NT2/D1 (cell line): ENCODE data around the gene MTG1.

Experiments used
- DNase-seq: peaks from one replicate; pipeline ENCODE4 v3.0.0-alpha.2; 2011; ENCODE audit warnings: low read depth, low spot score
- H3K27me3 ChIP-seq: 2 replicates; pipeline ENCODE4 v1.6.0; 2011; ENCODE audit warnings: mild to moderate bottlenecking; ENCODE audit not compliant: insufficient read length, insufficient read depth
- H3K36me3 ChIP-seq: 2 replicates; pipeline ENCODE4 v1.6.1; 2011; ENCODE audit warnings: mild to moderate bottlenecking, low read length, mixed read lengths; ENCODE audit not compliant: insufficient read depth, insufficient read length
- H3K4me1 ChIP-seq: 2 replicates; pipeline ENCODE4 v1.5.1; 2011; ENCODE audit not compliant: insufficient read depth, insufficient read length
- H3K4me3 ChIP-seq: 2 replicates; pipeline ENCODE4 v1.5.1; 2011; ENCODE audit warnings: low read depth; ENCODE audit not compliant: insufficient read length
- H3K9ac ChIP-seq: 2 replicates; pipeline ENCODE4 v1.6.0; 2011; ENCODE audit warnings: low read depth; ENCODE audit not compliant: insufficient read length
- H3K9me3 ChIP-seq: 2 replicates; pipeline ENCODE4 v1.5.1; 2011; ENCODE audit warnings: mild to moderate bottlenecking, low read length; ENCODE audit not compliant: insufficient read depth
- SUZ12 ChIP-seq: IDR thresholded peaks from 2 replicates; pipeline ENCODE4 v1.6.1; 2011; ENCODE audit not compliant: insufficient read length, insufficient read depth; ENCODE audit errors: extremely low read depth
- YY1 ChIP-seq: IDR thresholded peaks from 2 replicates; pipeline ENCODE4 v1.6.1; 2011; ENCODE audit not compliant: insufficient read length, insufficient read depth
- ZNF274 ChIP-seq: IDR thresholded peaks from 2 replicates; pipeline ENCODE4 v1.6.1; 2011; ENCODE audit warnings: mild to moderate bottlenecking, low read depth, low read length

Gene MTG1

DNA sequence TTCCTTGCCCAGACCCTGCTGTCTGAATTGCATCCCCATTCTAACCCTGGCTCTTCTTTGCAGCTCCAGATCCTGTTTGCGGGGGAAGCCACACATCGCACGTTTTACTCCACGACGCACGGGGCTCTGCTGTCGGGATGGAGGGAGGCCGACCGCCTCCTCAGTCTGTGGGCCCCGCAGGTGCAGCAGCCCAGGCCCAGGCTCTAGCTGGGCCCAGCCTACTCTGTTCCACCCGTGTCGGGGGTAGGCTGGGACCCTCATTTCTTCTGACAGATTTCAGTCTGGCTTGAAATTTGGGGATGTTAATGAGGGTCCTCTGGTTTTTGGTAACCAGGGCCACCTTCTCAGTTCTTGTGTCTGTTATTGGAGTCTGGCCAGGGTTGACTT, 2.7 kb upstream of the MTG1 start:
- peaks cover 10% of the 10 kb centered on the region for H3K36me3 ChIP-seq
- no peak overlapping the region for H3K4me3 ChIP-seq
- H3K27me3 ChIP-seq, result no peaks in the 10 kb centered on the region
- no peak overlapping the region for H3K9ac ChIP-seq
- DNase-seq, result no peak
- no peaks in the 10 kb centered on the region for H3K9me3 ChIP-seq
- TF ChIP-seq ZNF274 (no peak), YY1 (no peak), SUZ12 (no peak)
- peaks cover 2% of the 10 kb centered on the region for H3K4me1 ChIP-seq

DNA sequence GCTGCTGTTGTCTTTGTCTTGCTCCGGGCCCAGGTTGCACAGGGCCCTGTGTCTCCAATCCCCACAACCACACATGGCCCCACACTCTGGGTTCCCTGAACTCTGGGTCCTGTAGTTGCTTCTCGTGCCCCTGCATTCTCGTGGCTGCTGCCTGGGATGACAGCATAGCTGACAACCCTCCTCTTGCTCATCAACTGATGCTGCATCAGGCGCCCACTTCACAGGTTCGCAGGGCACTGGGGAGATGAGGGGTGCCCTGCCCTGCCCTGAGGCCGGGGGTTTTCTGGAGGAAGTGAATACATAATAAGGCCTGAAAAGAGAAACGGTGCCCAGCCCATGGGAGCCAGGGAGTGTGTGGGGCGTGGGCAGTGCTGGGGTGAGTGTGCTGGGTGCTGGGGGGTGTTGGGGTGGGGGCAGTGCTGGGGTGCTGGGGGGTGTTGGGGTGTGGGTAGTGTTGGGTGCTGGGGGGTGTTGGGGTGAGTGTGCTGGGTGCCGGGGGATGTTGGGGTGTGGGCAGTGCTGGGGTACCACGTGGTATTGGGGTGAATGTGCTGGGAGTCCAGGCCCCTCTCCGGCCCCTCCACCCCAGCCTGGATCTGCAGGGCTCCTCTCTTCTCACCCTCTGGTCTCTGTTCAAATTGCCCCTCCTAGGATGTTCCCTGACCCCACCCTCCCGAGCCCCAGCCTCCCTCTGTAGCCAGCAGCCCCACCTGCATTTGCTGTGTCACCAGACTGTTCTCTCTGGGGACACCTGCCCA, 2.0 kb upstream of the MTG1 start:
- Histone ChIP-seq H3K9ac (peak overlapping the region; percentile 42), H3K9me3 (no peaks in the 10 kb centered on the region), H3K27me3 (no peaks in the 10 kb centered on the region), H3K36me3 (peaks cover 16% of the 10 kb centered on the region), H3K4me1 (peaks cover 2% of the 10 kb centered on the region), H3K4me3 (no peak overlapping the region)
- TF ChIP-seq YY1, result no peak
- TF ChIP-seq ZNF274, result no peak
- no peak for TF ChIP-seq SUZ12
- DNase-seq, result no peak

DNA sequence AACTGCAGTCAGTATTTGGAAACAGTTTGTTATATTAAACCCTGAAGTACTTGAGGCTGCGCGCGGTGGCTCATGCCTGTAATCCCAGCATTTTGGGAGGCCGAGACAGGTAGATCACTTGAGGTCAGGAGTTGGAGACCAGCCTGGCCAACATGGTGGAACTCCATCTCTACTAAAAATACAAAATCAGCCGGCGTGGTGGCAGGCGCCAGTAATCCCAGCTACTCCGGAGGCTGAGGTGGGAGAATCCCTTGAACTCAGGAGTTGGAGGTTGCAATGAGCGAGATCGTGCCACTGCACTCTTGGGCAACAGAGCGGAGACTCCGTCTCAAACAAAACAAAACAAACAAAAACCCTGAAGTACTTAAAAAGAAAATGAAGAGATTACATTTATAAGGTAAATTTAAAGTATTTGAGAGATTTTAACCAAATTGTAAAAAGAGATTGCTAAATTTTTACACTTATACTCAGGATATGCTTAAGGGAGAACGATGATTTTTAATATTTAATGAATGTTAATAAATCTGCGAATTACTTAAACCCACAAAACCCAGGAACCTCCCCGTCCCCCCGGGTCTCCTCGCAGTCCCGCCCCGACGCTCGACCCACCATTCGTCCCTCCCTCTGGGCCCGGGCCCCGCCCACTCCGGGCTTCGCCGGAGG, 425 bp upstream of the MTG1 start:
- H3K27me3 ChIP-seq, result no peaks in the 10 kb centered on the region

GRCh38 chr10:133394801-133395221, 854 bp downstream of the MTG1 start:
- no peak for TF ChIP-seq ZNF274
- TF ChIP-seq SUZ12, result no peak
- no peak for TF ChIP-seq YY1
- Histone ChIP-seq H3K4me3 (peak overlapping the region; percentile 86), H3K9me3 (no peaks in the 10 kb centered on the region), H3K36me3 (peaks cover 40% of the 10 kb centered on the region), H3K9ac (peak overlapping the region; percentile 96), H3K27me3 (no peaks in the 10 kb centered on the region), H3K4me1 (peaks cover 2% of the 10 kb centered on the region)
- no peak for DNase-seq

More for the DNA sequence above, 425 bp upstream of the MTG1 start:
- Histone ChIP-seq H3K4me3 (no peak overlapping the region), H3K9ac (no peak overlapping the region), H3K9me3 (no peaks in the 10 kb centered on the region), H3K36me3 (peaks cover 28% of the 10 kb centered on the region), H3K4me1 (peaks cover 2% of the 10 kb centered on the region)
- no peak for DNase-seq
- no peak for TF ChIP-seq SUZ12
- no peak for TF ChIP-seq ZNF274
- TF ChIP-seq YY1, result no peak

DNA sequence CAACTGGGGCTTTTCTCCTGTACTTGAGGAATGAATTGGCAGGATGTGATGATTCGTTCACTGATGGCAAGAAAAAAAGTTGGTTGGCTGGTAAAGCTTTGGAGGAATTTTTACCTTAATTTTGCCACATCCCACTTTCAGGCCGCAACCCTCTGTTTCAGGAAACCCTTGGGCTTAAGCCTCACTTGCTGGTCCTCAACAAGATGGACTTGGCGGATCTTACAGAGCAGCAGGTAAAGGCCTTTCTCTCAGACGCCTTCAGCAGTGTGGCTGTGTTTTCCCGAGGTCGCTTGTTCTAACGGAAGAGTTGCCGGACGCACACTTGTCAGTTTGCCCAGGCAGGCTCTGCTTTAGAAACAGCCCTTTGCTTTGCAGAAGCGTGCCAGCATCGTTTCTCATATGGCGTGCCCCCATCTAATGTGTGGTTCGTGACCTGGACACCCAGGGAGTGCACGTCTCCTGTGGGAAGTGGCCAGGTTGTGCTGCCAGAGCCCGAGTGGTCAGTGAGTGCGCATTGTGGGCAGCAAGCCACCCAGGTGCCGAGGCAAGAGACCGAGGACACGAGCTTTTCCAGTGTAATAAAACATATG, 2.2 kb downstream of the MTG1 start:
- Histone ChIP-seq H3K4me1 (peaks cover under 1% of the 10 kb centered on the region), H3K36me3 (peaks cover 51% of the 10 kb centered on the region), H3K27me3 (no peaks in the 10 kb centered on the region), H3K4me3 (no peak overlapping the region), H3K9ac (no peak overlapping the region), H3K9me3 (no peaks in the 10 kb centered on the region)
- DNase-seq, result no peak
- TF ChIP-seq ZNF274 (no peak), SUZ12 (no peak), YY1 (no peak)

GRCh38 chr10:133397938-133398337, 4.0 kb downstream of the MTG1 start:
- no peaks in the 10 kb centered on the region for H3K4me1 ChIP-seq
- no peaks in the 10 kb centered on the region for H3K9me3 ChIP-seq
- H3K9ac ChIP-seq, result no peak overlapping the region
- no peak for DNase-seq
- no peaks in the 10 kb centered on the region for H3K27me3 ChIP-seq
- H3K36me3 ChIP-seq, result peaks cover 68% of the 10 kb centered on the region
- TF ChIP-seq ZNF274 (no peak), SUZ12 (no peak), YY1 (no peak)
- no peak overlapping the region for H3K4me3 ChIP-seq

GRCh38 chr10:133399123-133399601, 5.2 kb downstream of the MTG1 start:
- peaks cover 77% of the 10 kb centered on the region for H3K36me3 ChIP-seq
- H3K9me3 ChIP-seq, result no peaks in the 10 kb centered on the region
- DNase-seq, result no peak
- H3K4me1 ChIP-seq, result no peaks in the 10 kb centered on the region
- no peak overlapping the region for H3K4me3 ChIP-seq
- TF ChIP-seq ZNF274 (no peak), YY1 (no peak), SUZ12 (no peak)
- no peaks in the 10 kb centered on the region for H3K27me3 ChIP-seq
- H3K9ac ChIP-seq, result no peak overlapping the region
